Gastrocnemius medialis (tissue), 4 donors: Measurements from ENCODE around the gene LILRA5.

ENCODE experiments used
- POLR2A ChIP-seq, 2 donors: fragments of 450-650 bp; IDR thresholded peaks; one replicate each; pipeline ENCODE4 v1.6.1; 2017; ENCODE audit warnings: antibody characterized with exemption in 2 of 2, mild to moderate bottlenecking in 2 of 2, moderate library complexity in 2 of 2
- TF ChIP-seq, protein P1 (sequence below), 5 experiments: fragments of 450-650 bp in 3 of 5; fragments of 200-600 bp in 2 of 5; sonication (generic) in 2 of 5; IDR thresholded peaks in 4 of 5; conservative IDR thresholded peaks in 1 of 5; 1 replicate in 4 of 5; 2 replicates in 1 of 5; pipeline ENCODE4 v1.5.1; 2016 to 2019; ENCODE audit warnings: antibody characterized with exemption in 5 of 5, mild to moderate bottlenecking in 3 of 5, moderate library complexity in 3 of 5

- TF ChIP-seq, protein P1, sequence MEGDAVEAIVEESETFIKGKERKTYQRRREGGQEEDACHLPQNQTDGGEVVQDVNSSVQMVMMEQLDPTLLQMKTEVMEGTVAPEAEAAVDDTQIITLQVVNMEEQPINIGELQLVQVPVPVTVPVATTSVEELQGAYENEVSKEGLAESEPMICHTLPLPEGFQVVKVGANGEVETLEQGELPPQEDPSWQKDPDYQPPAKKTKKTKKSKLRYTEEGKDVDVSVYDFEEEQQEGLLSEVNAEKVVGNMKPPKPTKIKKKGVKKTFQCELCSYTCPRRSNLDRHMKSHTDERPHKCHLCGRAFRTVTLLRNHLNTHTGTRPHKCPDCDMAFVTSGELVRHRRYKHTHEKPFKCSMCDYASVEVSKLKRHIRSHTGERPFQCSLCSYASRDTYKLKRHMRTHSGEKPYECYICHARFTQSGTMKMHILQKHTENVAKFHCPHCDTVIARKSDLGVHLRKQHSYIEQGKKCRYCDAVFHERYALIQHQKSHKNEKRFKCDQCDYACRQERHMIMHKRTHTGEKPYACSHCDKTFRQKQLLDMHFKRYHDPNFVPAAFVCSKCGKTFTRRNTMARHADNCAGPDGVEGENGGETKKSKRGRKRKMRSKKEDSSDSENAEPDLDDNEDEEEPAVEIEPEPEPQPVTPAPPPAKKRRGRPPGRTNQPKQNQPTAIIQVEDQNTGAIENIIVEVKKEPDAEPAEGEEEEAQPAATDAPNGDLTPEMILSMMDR (IDR thresholded peaks at IDR 0.05 in 4 of 5, conservative IDR thresholded peaks at IDR 0.05 in 1 of 5) = no peak
- no peak for TF ChIP-seq POLR2A (IDR thresholded peaks at IDR 0.05)
Observed at GRCh38 chr19:54357381-54357780, 44.4 kb upstream of the LILRA5 start.
